Measurements from ENCODE around the gene KCNJ6.

The KCNJ6 gene

DNA sequence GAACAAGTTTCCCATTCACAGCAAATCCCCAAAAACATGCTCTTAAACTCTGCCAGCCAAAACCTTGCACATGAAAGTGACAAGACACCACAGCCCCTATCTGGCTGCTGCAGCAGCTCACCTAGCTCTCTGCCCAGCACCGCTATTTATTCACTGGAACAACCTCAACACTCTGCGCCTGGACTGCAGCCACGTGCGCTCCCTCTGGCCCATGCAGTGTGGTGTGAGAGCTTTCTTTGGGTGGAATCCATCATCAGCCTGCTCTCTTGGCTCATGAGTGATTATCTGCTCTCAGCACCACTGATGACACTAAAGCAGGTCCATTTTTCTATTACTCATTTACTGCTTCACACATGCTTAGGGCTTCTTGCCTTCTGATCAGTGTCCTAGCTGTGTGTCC, 11.4 kb downstream of the KCNJ6 start:
- DNase-seq (ENCODE audit: low read depth in 2 of 2) = no peak

DNA sequence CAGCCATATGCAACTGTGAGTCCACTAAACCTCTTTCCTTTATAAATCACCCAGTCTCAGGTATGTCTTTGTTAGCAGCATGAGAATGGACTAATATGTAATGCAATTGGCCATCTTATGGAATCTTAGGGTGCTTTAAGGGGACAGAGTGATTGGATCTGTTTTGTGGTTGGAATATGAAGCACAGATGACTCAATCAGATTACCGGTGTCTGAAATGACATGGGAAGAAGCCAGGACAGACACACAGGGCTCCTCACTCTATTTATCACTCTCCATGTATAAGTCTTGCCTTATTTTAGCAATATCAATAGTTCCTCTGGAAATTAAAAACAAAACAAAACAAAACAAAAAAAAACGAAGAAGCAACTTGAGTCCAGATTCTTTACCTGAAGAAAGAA, 12.9 kb downstream of the KCNJ6 start:
- DNase-seq (ENCODE audit: low read depth in 2 of 2) = no peak

DNA sequence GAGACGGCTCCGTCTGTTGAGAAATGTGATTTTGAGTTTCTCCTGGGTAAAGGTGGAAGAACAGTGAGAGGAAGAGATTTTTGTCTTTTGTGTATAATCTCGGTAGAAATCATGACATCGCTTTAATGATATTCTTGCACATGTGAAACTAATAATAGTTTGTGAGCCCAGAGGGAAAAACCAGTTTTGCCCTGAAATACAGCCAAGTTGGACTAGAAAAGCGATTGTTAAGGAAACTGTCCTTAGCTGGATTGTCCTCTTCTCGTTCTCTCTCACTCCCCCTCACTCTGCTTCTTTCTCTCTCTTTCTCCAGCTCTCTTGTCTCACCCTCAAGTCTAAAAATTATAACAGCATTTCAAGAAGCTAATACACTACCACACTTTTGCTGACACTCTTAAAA, 17.1 kb downstream of the KCNJ6 start:
- no peak for DNase-seq (ENCODE audit: low read depth in 2 of 2)

GRCh38 chr21:37896788-37897187, 19.5 kb downstream of the KCNJ6 start:
- no peak for DNase-seq (ENCODE audit: low read depth in 2 of 2)

- DNase-seq (ENCODE audit: low read depth in 2 of 2) = no peak
These were observed 24.3 kb downstream of the KCNJ6 start for GRCh38 chr21:37891972-37892371.

GRCh38 chr21:37888659-37889058, 27.6 kb downstream of the KCNJ6 start:
- DNase-seq (ENCODE audit: low read depth in 2 of 2) = no peak

GRCh38 chr21:37886726-37887299, 29.4 kb downstream of the KCNJ6 start:
- DNase-seq (ENCODE audit: low read depth in 2 of 2) = no peak

- no peak for DNase-seq (ENCODE audit: low read depth in 2 of 2)
These were observed 30.1 kb downstream of the KCNJ6 start for GRCh38 chr21:37886120-37886519.

DNA sequence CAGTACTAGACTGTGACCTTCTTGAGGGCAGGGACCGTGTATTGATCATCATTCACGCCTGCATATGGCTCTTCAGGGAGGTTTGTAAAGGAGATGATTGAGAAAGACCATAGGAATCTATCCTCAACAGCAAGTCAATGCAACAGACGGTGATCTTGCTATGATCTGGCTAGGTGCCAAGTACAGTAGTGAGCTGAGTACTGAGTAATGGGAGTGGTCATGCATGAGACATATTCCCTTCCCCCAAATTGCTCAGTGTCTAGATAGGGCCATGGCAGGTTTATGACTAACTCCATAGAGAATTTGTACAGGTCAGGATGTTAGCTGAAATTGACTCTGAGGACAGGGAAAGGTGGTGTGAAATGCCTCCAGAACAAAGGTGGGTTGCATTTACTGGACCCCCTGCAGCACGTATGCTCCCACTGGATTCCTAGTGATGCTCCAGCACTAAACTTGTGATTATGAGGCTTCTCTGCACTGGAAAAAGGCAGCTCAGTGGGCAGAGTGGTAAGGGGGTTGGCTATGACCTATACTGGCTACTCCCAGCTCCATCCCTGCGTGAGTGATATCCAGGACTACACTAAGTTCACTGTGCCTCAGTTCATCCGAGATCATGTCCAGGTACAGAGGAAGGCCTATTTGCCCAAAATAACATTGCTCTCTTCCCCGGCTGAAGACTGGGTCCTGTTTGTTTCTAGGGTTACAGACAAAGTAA, 37.2 kb downstream of the KCNJ6 start:
- DNase-seq (ENCODE audit: low read depth in 2 of 2) = no peak

DNA sequence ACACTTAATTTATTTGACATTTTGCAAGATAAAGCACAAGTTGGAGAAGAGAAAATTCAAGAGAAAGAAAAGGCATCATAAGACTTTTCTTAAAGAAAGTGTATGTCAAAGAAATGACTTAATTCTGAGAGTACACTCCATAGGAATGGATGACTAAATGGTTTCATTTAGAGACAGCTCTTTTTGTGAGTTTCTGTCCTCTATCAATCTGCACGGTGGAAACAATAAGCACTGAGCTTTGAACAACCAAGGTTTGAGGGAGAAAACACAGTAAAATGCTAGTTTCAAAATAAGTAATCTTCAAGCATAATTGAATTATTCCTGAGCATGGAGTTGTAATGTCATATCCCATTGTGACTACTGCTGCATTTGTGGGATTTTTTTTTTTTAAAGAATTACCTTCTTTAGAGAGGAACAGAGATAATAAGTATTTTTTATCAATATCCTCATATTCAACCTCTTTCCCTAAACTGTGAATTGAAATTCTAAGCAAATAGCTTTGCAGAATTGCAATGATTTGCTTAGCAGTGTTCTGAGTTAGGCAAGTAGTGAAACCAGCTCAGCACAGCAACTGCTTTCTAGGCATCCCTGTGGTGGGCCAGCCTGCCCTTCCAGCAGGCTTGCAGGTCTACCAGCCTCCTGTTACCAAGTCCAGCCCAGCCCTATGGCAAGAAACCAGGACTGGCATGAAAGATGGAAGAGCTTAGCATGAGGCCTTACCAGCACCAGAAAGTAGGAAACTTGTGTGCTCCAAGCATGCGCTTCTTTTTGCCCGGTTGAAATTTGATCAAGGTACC, 38.2 kb downstream of the KCNJ6 start:
- DNase-seq (ENCODE audit: low read depth in 2 of 2) = no peak

GRCh38 chr21:37877171-37877570, 39.1 kb downstream of the KCNJ6 start:
- DNase-seq (ENCODE audit: low read depth in 2 of 2) = no peak

DNA sequence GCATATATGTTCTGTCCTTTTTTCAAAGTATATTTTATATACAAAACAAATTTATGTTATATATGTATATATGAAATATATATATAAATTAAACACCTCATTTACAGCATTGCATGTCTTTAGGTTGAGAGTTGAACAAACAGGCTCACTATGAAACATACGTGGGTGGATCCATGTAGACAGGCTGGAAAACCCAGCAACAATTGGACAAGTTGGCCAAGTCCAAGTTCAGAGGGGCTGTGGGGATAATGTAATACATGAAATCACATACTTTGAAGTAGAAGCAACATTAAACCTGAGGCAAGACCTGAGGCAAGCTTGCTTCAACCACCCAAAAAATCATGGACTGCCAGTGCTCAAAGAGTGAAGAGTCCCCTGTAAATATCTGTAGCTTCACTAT, 39.7 kb downstream of the KCNJ6 start:
- DNase-seq (ENCODE audit: low read depth in 2 of 2) = no peak

- DNase-seq (ENCODE audit: low read depth in 2 of 2) = no peak
These were observed 41.1 kb downstream of the KCNJ6 start for GRCh38 chr21:37874904-37875780.

DNA sequence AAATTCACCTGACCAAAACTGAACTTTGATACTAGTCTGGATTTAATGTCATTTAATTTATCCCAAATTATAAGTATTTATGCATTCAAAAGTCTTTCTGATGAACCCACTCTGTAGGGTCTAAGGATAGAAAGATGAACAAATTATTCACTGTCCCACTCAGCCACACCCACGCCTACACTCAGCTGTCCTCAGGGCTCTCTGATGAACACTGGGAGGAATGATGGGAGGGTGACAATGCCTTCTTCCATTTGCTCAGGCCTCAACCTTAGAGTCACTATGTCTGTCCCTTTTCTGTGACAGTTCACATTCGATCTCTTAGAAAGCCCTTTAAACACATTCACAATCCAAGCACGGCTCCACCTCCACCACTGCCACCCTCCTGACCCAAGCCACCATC, 41.8 kb downstream of the KCNJ6 start:
- no peak for DNase-seq (ENCODE audit: low read depth in 2 of 2)

DNA sequence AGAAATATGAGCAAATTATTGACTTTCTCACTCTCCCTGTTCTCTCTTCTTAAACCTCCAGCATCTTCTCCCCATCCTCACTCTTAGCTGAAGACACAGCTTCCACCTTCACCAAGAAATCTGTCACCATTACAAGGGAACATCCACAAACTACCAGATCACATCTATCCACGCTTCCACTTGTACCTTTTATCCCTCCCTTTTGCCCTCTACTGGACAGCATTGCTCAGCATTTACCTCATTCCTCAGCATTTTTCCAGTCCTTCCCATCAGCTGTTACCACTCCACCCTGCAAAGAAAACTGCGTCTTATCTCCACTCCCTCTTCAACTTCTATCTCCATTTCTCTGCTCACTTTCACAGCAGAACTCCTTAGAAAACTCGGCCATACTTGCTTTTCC, 42.6 kb downstream of the KCNJ6 start:
- DNase-seq (ENCODE audit: low read depth in 2 of 2) = no peak

DNA sequence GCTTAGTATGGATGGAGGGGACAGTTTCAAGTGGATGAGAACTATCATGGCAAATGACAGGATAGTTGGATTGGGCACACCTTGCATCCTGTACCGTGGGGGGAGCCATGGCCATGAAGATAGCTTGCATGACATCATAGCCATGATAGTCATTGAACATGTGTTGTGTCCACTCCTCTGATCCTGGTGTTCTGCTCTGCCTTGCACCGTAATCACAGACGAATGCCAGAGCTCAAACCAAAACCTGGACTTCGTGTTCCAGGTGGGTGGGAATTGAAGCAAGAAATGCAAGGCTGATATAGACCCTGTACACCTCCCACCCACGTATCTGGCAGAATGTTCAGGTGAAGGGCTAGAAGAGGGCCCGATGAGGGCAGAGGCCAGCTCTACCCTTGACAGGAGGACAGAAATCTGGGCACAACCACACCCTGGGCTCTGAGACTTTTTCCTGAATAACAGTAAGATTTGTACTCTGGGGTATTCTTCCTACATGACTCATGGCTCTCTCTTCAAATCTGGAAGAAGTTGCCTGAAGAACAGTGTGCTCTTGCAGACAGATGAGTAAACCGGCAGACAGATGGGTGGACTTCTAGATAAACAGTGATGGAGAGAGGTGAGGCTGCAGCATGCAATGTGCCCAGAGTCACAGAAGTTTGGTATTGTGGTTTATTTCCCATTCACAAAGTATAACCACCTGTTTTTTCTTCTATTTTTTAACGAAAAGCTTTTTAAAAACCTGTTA, 45.0 kb downstream of the KCNJ6 start:
- DNase-seq (ENCODE audit: low read depth in 2 of 2) = no peak

GRCh38 chr21:37870221-37870620, 46.0 kb downstream of the KCNJ6 start:
- DNase-seq (ENCODE audit: low read depth in 2 of 2) = no peak

GRCh38 chr21:37869661-37870060, 46.6 kb downstream of the KCNJ6 start:
- DNase-seq (ENCODE audit: low read depth in 2 of 2) = no peak

DNA sequence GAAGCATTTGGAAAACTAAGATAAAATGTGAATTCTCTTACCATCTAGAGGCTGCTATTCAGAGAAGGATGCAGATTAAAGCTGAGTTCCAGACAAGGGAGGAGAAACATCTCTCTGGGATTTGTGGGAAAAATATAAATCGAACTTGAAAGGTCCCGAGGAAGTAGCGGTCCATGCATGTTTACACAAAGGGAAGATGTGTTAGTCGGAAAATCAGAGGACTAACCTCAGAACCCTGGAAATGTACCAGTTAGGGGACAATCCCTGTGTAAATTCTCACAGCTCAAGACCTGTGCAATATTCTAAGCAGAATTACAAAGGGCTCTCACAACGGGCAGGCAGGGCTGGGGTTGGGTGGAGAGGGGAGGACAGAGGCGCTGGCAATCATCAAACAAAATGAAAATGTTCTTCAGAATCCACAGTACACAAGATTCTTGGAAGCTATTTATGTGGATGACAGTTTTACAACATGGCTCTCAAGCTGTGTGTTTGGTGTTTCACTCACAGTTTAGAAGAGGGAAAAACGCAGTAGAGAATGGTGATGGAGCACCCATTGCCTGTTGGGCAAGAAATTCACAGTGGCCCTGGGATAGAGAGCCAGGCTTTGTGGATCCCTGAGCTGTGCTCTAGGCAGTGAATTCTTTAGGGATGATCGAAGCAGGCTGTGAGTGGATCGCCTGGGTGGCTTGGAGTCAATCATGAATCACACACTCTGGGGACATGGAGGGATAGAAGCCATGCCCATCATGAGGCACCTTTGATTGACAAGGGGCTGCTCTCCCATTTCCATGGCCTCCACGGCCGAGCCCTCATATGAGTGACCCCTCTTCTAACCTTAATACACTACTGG, 47.6 kb downstream of the KCNJ6 start:
- DNase-seq (ENCODE audit: low read depth in 2 of 2) = no peak

GRCh38 chr21:37866027-37866426, 50.2 kb downstream of the KCNJ6 start:
- no peak for DNase-seq (ENCODE audit: low read depth in 2 of 2)

All from stimulated activated CD4-positive, alpha-beta T cell treated with anti-CD3 and anti-CD28 coated beads, Interleukin-1b, Interleukin-23, amount 100 ng/mL, for 1 hour (primary cell).